Astrocyte of the spinal cord (primary cell): Measurements from ENCODE around the gene CBFA2T3.

Experiments
- DNase-seq: peaks from one replicate; pipeline ENCODE4 v3.0.0; 2011; ENCODE audit warnings: low read depth, low spot score
- H3K4me3 ChIP-seq: 2 replicates; pipeline ENCODE4 v1.5.1; 2011; ENCODE audit warnings: low read depth, mild to moderate bottlenecking, low read length, moderate library complexity
- CTCF ChIP-seq: IDR thresholded peaks from 2 replicates; pipeline ENCODE4 v1.5.1; 2012; ENCODE audit warnings: low read depth, mild to moderate bottlenecking, low read length, inconsistent platforms
- in situ Hi-C: cut with HindIII; loops from 2 replicates; pipeline ENCODE4 v1.10.0; 2017; ENCODE audit warnings: low sequenced_read_pairs

CBFA2T3 gene

GRCh38 chr16:88994695-88995094 is 17.7 kb upstream of the CBFA2T3 start:
- no peak overlapping the region for H3K4me3 ChIP-seq
- DNase-seq: no peak
- in situ Hi-C loops: no loop called here
- no peak for TF ChIP-seq CTCF

- DNase-seq: no peak
- no peak overlapping the region for H3K4me3 ChIP-seq
- TF ChIP-seq CTCF: no peak
- in situ Hi-C loops: no loop called here
Measured at GRCh38 chr16:88993946-88994600, 17.1 kb upstream of the CBFA2T3 start.

- DNase-seq: no peak
- no peak overlapping the region for H3K4me3 ChIP-seq
- TF ChIP-seq CTCF: no peak
- in situ Hi-C loops: no loop called here
Measured at GRCh38 chr16:88993166-88993761, 16.3 kb upstream of the CBFA2T3 start.

GRCh38 chr16:88992351-88993165 is 15.6 kb upstream of the CBFA2T3 start:
- TF ChIP-seq CTCF: no peak
- no peak overlapping the region for H3K4me3 ChIP-seq
- DNase-seq: no peak
- in situ Hi-C loops: no loop called here

- no peak overlapping the region for H3K4me3 ChIP-seq
- no peak for DNase-seq
- no peak for TF ChIP-seq CTCF
- in situ Hi-C loops: no loop called here
Measured at GRCh38 chr16:88991813-88992350, 14.9 kb upstream of the CBFA2T3 start.

GRCh38 chr16:88989852-88990547 is 13.0 kb upstream of the CBFA2T3 start:
- in situ Hi-C loops: no loop called here
- no peak for DNase-seq
- TF ChIP-seq CTCF: no peak
- H3K4me3 ChIP-seq: no peak overlapping the region
